ENCODE results near the gene NIPBL. TPM values are rescaled to one million over a fixed set of nuclear protein-coding genes. Genes with fewer than 3 reads are reported as not detected.

The NIPBL gene
- total RNA-seq, 2 donors from 2014 or later, result 29.8 to 38.9 TPM

DNA sequence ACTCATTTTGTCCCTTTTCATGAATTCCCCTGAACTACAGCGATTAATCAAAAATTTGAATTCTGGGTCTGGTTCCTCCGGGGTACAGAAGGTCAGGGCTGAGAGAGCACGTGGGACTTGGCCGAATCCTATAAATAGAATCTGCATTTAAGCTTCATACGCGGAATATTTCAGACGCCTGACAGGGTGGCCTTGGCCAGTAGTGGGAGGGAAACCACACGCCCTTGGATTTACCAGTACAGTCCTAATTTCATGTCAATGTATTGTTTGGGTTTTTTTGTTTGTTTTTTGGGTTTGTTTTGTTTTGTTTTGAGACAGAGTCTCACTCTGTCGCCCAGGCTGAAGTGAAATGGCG, 21.5 kb upstream of the NIPBL start:
- ATAC-seq (no peak), DNase-seq (no peak)
- H3K27ac ChIP-seq, result no peak overlapping the region
- no peaks in the 10 kb centered on the region for H3K36me3 ChIP-seq (replicated peaks in 1 of 2; ENCODE audit: insufficient read depth in 1 of 2, low read depth in 2 of 2)
- H3K4me1 ChIP-seq, result no peaks in the 10 kb centered on the region
- 69 to 70% methylated on average over 10 of the region's 10 CpGs for WGBS, 2 donors
- H3K4me3 ChIP-seq, result no peak overlapping the region
- no peak for TF ChIP-seq POLR2A (IDR thresholded peaks at IDR 0.05)
- TF ChIP-seq, protein P1, sequence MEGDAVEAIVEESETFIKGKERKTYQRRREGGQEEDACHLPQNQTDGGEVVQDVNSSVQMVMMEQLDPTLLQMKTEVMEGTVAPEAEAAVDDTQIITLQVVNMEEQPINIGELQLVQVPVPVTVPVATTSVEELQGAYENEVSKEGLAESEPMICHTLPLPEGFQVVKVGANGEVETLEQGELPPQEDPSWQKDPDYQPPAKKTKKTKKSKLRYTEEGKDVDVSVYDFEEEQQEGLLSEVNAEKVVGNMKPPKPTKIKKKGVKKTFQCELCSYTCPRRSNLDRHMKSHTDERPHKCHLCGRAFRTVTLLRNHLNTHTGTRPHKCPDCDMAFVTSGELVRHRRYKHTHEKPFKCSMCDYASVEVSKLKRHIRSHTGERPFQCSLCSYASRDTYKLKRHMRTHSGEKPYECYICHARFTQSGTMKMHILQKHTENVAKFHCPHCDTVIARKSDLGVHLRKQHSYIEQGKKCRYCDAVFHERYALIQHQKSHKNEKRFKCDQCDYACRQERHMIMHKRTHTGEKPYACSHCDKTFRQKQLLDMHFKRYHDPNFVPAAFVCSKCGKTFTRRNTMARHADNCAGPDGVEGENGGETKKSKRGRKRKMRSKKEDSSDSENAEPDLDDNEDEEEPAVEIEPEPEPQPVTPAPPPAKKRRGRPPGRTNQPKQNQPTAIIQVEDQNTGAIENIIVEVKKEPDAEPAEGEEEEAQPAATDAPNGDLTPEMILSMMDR (IDR thresholded peaks at IDR 0.05), result no peak
- intact Hi-C loops (cut with DNase I), result no loop called here
- H3K27me3 ChIP-seq, result no peaks in the 10 kb centered on the region
- H3K9me3 ChIP-seq, result no peaks in the 10 kb centered on the region

DNA sequence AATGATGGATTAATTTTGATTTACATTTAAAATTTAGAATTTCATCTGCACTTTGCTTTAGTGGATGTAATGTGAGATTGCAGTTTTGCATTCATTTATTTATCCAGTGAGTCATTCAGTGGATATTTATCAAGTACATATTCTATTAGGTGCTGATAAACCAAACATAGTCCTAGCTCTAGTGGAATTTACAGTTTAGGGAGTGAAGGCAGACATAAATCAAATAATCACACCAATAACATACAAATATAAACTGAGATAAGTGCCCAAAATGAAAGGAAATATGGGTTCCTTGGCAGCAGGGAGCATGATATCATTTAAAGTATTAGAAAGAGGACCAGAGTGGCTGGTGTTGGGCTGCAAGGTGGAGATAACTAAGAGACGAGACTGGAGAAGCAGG, 14.7 kb upstream of the NIPBL start:
- H3K4me3 ChIP-seq, result no peak overlapping the region
- no peaks in the 10 kb centered on the region for H3K36me3 ChIP-seq (replicated peaks in 1 of 2; ENCODE audit: insufficient read depth in 1 of 2, low read depth in 2 of 2)
- no peaks in the 10 kb centered on the region for H3K27me3 ChIP-seq
- H3K27ac ChIP-seq, result no peak overlapping the region
- ATAC-seq (no peak), DNase-seq (no peak)
- TF ChIP-seq, protein P1 (IDR thresholded peaks at IDR 0.05), result no peak
- TF ChIP-seq POLR2A (IDR thresholded peaks at IDR 0.05), result no peak
- intact Hi-C loops (cut with DNase I), result no loop called here
- 70 to 87% methylated on average over 1 of the region's 1 CpG for WGBS, 2 donors
- no peaks in the 10 kb centered on the region for H3K9me3 ChIP-seq
- H3K4me1 ChIP-seq, result no peaks in the 10 kb centered on the region

GRCh38 chr5:36870399-36871040, 6.0 kb upstream of the NIPBL start:
- Histone ChIP-seq H3K27ac (no peak overlapping the region), H3K4me1 (peaks cover 26% of the 10 kb centered on the region), H3K36me3 (replicated peaks in 1 of 2; ENCODE audit: insufficient read depth in 1 of 2, low read depth in 2 of 2) (no peaks in the 10 kb centered on the region), H3K4me3 (no peak overlapping the region), H3K9me3 (no peaks in the 10 kb centered on the region), H3K27me3 (no peaks in the 10 kb centered on the region)
- ATAC-seq (peak; percentile 88), DNase-seq (no peak)
- TF ChIP-seq, protein P1 (IDR thresholded peaks at IDR 0.05), result peak; percentile 16 to 81 (median 72)
- TF ChIP-seq POLR2A (IDR thresholded peaks at IDR 0.05), result no peak
- WGBS, 2 donors, result 49 to 53% methylated on average over 2 of the region's 2 CpGs
- intact Hi-C loops (cut with DNase I), result loop anchor here (10.0 kb wide), 1 partner anchor 74 kb away; no protein-coding TSS in a partner anchor

- H3K27ac ChIP-seq, result peak overlapping the region in 3 of 4 donors; percentile 9 to 98 (median 94)
- H3K4me3 ChIP-seq, result no peak overlapping the region
- H3K9me3 ChIP-seq, result no peaks in the 10 kb centered on the region
- ATAC-seq (no peak), DNase-seq (no peak)
- TF ChIP-seq, protein P1 (IDR thresholded peaks at IDR 0.05), result no peak
- no peak for TF ChIP-seq POLR2A (IDR thresholded peaks at IDR 0.05)
- intact Hi-C loops (cut with DNase I), result loop anchor here (10.0 kb wide), 1 partner anchor 70 kb away; no protein-coding TSS in a partner anchor
- H3K4me1 ChIP-seq, result peaks cover 36% of the 10 kb centered on the region
- WGBS, 2 donors, result 21% methylated on average over 3 of the region's 3 CpGs
- H3K36me3 ChIP-seq (replicated peaks in 1 of 2; ENCODE audit: insufficient read depth in 1 of 2, low read depth in 2 of 2), result no peaks in the 10 kb centered on the region
- H3K27me3 ChIP-seq, result no peaks in the 10 kb centered on the region
Observed at GRCh38 chr5:36874465-36874864, 2.1 kb upstream of the NIPBL start.

Data from body of pancreas (tissue), 4 donors.